CD4-positive, alpha-beta T cell treated with Interleukin-1 beta for 1 hour (primary cell): ENCODE data around the gene ATXN1.
"Not testable (repeated sequence)": the region's sequence is repeated elsewhere in the genome, so short reads cannot be mapped to it uniquely, and the experiment has no call there.

Experiments
- DNase-seq, 2 donors: peaks; one replicate each; pipeline ENCODE4 v3.0.0-alpha.2; 2020 to 2022

The ATXN1 gene

DNA sequence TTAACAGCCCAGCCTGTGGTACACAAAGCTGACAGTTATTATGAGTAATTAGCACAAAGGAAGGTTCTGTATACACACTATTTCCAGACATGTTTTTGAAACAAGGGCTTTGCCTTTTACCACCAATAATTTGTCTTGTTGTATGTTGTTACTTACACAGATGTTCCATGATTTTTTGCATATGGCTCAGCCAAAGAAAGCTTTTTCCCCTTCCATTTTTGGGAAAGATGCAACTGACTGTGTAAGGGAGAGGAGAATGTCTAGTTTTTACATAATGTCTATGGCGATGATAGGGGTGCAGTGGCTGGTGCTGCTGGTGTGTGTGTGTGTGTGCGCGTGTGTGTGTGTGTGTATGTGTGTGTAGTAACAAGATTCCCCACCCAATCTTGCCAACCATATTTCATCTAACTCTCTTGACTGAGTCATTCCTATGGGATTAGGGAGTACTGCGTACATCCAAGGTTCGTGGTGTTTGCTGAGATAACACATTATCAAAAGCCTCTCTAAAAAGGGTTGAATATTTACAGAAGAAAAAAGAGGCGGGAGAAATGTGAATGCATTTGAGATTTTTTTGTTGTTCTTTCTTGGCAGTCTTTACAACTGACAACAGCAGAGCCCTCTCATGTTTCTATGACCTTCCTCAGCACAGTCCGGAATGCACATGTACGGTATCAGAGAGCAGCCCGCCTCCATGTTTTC is 330.7 kb downstream of the ATXN1 start:
- no peak for DNase-seq

DNA sequence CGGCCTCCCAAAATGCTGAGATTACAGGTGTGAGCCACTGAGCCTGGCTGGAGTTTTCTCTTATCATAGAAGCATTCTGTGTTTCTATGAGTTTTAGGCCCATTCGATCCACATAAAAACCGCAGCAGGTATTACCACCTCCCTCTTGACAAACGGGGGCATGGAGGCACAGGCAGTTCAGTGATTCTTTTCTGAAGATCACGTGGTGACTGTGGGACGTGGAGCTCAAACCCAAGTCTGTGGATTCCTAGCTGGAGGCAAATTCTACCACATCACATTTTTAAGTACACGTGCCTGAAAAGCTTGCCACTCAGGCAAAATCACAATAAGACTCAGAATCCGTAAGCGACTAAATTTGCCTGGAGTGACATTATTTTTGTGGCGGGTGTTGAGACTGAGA is 331.6 kb downstream of the ATXN1 start:
- no peak for DNase-seq

DNA sequence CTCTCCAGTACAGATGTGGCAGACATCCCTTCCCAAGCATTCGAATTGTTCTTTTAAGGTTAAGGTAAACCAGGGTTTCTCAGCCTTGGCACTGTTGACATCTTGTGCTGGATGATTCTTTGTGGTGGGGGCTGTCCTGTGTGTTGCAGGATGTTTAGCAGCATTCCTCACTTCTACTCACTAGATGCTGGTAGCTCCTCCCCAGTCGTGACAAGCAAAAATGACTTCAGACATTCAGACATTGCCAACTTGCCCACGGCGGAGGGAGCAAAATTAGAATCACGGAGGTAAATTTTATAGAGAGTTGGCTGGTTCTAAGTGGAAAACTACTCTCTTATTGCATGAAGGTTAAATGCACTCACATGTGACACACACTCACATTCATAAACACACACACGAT is 334.1 kb downstream of the ATXN1 start:
- no peak for DNase-seq

DNA sequence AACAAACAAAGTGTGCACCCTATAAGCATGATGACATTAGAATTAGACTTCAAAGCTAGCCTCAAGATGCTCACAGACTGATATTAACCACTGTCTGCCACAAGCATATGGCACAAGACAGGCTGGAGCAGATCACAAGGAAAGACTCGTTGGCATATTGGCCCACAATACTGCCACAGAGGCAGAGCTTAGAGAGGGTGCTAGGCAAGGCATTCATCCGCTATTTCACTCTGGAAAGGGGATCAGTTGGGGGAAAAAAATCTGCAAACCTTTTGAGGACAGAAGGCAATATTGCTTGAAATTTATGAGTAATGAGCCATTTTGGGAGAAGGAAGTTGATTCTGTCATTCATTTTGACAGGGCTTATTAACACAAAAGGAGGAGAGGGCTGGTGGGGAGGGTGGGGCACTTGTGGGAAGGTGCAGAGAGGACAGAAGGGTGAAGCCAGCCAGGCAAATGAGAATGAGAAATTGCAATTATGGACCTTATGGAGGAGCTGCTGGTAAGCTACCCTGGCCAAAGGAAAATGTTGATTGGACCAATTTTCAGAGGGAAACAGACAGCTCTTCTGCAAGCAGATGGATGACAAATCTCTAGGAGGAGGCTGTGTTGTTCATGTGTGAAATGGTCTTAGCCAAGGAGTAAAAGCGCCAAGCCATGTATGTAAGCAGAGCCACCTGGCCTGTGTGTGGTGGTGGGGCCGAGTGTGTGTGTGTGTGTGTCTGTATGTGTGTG is 335.2 kb downstream of the ATXN1 start:
- no peak for DNase-seq

DNA sequence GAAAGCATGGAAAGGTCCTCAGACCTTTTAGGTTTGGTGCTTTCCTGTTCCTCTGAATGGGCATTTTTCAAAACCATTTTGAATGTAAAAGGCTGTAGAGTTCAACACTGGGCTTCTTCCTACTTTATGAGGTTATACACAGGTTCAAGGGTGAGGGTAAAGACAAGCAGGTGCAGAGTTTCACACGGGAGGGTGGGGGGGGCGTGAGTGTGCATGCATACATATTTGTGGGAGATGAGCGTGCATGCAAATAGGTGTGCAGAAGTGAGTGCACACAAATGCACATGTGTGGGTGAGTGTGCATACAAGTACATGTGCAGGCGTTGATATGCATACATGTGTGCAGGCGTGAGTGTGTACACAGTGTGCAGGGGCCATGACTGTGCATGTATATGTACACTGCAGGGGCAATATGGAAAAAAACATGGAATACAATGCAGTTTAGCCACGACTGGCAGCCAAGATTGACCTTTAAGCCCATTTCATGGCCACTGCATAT is 339.7 kb downstream of the ATXN1 start:
- no peak for DNase-seq

DNA sequence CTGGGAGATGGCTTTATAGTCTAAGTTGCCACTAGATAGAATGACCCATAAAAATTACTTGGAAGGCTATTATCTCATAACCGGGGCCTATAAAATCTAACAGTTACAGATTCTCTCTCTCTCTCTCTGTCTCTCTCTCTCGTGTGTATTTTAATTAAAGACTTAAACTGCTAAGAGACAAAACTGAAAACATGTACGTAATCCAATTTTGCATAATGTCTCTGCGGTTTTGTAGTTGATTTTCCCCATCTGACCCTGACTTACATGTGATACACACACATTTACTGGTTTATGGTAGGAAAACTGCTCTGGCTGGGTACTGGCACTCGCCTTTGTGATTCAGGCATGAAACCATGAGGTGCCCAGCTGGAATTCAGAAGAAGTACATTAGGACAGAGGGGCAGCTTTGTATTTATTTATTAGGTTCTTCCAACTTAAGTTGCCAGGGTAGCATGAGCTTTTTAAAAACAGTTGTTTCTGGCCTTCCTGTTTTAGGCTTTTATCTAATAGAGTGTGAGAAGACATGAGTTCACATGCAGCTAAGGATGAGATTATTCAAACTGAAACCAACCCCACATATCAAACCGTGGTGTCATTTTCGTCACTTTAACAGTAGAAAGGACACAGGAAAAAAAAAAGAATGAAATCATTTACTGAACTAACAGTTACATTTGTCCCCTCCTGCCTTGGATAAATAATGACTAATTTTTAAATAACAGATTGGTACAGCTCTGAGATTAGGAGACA is 340.4 kb downstream of the ATXN1 start:
- peak; percentile 48 to 77 for DNase-seq

DNA sequence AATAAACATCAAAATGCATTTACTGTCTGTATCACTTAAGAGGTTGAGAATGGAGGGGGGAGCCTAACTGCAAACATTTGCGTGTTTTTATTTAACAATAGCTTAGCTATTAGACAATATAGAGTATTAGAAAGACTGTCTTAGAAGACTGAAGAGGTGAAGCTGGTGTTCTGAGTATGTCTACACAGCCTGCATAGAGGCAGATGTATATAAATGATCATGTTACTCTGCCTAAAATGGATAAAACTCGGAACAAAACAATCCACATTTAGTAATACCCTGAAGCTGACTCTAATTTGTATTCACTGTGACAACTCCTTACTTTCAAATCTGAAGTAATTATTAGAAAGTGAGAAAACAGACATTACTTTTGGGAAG is 340.9 kb downstream of the ATXN1 start:
- DNase-seq = no peak

DNA sequence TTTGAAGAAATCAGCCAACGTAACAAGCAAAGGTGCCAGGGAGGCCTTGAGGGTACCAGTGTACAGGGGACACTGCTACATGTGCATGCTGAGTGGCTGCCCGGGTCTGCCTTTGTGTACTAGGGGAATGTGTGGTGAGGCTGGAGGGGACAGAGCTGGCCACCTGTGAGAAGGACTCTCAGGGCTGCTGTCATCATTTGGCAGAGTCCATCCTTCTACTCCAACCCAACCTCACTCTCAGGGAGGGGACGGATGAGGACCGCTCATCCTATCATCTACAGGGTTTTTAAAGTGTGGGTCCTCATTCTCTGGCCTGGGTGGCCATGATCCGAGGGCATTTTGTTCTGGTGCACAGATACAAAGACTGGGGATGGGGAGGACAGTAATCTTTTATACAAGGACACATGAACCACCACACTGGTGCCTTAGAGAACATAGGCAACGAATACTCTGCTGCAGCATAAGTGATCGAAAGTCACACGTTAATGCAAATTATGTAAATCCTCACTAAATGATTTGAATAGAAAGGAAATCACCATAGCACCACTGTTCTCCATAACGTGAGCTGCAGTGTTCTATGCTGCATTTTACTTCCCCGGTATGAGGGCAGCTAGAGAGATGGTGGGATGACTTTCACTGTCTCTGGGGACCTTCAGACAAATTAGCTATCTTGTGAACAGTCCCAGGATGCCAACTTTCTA is 341.5 kb downstream of the ATXN1 start:
- no peak for DNase-seq

DNA sequence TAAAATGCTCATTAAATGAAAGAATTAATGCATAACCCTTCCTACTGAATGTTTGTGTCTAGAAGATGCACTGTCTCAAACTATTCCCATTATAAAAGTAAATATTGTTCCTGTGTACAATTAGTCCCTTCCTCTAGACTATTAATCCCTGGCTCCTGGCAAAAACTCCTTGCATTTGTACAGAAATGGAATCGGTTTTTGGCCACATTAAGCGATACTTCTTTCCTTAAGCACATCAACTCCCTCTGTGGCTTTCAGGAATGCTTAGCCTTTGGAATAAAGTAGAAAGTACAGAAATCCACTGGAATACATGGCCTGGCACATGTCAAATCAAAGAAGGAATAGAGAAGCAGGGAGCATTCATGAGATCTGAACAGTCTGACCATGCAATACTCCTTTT is 343.1 kb downstream of the ATXN1 start:
- no peak for DNase-seq

DNA sequence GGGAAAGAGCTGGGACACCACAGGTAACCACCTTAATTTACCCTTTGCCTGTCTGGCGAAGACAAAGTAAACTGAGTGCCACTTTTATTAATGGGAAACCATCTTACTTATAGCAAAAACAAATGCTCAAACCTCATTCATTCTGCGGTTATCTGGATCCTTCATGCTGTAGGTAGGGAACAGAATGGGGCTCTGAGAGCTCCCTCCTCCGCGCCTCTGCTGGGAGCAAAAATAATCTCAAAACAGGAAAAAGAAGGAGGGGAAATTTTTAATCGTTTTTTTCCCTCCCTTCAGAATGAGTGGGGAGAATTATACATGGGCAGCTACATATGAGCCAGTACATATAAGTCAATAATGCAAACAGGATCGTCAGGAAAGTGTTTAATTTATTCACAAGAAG is 345.6 kb downstream of the ATXN1 start:
- no peak for DNase-seq

DNA sequence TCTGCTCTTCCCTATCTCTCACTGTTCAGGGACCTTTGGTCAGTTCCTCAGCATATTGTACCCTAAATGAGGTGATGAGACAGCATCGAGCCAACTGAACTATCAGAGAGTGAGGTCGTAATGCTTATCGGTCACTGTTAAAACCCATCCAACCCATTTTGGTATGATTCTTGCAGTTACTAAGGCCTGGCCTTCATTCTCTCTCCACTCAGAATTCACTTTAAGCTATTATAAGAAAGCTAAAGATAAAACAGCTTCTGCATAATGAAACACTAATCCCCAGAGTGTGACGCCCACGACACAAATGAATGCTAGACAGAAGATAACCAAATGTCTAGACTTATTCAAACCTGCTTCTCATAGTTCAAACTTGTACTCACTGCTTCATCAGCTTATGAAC is 347.1 kb downstream of the ATXN1 start:
- DNase-seq = no peak

DNA sequence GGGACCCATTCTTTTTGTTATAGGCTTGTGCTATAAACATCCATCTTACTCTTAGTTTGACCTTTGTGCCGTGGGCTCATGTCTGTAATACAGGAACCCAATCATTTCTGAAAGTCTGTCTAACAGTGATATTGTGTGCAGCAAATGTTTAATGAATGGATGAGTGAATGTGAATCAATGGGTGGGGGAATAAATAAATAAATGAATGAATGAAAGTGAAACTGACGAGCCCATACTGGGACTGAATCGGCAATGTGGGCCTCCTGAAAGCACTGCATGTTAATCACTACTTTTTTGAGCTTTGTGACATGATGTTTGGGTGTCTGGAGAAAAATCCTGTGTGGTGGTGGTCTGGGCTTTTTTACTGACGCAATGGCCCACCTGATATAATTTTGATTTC is 347.9 kb downstream of the ATXN1 start:
- peak in 1 of 2 donors; percentile 57 for DNase-seq

DNA sequence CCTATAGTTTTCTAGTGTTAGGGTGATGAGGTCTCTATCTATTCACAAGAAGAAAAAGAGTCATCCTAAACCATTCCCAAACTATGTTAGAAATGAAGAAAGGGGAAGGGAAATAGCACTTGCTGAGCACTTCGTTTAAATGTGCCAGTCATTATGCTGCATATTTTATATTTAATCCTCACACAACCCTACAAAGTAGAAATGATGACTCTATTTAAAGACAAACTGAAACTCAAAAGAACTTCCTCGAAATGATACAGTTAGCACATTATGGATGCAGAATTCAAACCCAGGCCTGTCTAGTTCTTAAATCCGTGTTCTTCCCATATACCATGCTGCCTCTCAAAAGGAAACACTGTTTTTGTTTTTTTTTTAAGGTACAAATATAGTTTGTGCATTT is 348.3 kb downstream of the ATXN1 start:
- no peak for DNase-seq

DNA sequence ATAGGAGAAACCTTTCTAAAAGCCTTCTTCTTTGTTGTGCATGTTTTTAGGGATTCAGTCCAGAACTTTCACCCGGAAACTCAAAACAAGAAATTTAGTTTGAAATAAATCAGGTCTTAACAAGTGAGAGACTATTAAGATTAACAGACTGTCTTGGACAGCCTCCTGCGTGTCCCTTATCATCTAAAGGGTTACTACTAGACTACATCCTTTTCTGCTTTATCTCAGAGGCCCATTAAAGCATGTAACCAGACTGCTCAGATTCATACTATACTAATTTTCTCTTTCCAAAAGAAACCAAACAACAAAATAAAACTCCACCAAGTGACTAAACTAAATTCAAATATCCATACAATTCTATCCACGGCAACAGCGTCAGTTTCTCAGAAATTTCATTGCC is 349.1 kb downstream of the ATXN1 start:
- DNase-seq = no peak

DNA sequence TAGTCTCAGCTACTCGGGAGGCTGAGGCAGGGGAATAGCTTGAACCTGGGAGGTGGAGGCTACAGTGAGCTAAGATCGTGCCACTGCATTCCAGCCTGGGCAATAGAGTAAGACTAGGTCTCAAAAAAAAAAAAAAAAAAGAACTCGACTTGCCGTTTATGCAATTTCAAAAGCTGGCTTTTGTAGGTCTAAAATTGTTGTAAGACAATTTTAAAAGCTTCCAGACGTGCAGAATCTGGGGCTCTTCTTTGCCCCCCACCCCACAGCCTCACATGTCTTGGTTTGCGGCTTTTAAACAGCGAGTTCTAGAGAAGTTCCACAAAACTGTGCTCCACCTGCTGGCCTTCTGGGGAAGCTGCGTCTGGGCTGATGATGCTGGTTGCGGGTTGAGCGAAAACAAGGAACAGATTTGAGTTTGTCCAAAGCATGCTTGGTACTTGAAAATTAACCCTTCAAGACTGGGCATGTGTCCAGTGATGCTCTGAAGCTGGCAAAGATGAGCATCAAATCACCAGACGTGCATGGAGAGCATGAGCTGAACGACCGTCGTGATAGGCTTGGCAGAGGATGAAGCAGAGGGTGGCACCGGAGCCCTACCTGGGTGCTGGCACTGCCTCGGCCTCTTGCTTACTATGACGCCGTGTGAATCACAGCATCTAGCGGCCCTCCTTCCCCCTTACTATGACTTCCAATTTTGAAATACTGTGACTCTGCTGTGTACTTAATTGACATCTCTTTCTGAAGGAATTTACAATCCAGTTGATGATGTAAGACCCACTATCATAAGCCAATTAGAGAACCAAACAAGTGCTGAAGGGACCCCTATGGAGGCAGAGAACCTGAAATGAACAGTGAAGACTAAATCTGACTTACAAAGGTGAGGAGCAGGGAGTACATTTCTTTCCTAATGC is 351.5 kb downstream of the ATXN1 start:
- DNase-seq = peak; percentile 53 to 63

DNA sequence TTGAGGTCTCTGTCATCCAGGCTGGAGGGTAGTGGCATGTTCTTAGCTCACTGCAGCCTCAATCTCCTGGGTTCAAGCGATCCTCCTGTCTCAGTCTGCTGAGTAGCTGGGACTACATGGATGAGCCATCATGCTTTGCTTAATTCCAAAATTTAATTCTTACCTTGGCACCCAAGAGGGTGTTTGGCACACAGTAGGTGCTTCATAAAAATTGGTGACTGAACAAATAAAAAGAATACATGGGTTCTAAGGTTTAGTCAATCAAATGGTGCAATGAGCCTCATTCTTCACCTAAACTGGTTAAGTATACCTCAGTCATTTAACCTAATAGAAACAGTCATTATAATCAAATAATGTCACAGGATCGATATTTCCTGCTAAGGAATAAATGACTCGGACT is 352.5 kb downstream of the ATXN1 start:
- DNase-seq = no peak

DNA sequence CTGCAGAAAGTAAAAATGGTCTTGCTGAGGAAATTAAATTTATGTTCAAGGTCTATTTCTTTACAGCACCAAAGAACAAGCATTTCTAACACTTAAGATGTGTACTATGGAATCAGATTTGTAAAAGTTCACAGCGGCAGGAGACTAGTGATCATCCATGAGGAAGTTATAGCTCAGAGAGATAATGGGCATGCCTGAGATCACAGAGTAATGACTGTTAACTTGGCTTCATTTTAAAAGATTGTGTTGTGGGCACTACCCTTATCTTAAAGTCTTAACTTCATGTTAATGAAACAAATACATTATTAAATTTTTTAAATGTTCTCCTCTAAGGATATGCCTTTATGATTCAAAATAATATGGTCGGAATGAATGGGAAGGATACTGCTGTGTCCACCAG is 354.3 kb downstream of the ATXN1 start:
- DNase-seq = no peak

DNA sequence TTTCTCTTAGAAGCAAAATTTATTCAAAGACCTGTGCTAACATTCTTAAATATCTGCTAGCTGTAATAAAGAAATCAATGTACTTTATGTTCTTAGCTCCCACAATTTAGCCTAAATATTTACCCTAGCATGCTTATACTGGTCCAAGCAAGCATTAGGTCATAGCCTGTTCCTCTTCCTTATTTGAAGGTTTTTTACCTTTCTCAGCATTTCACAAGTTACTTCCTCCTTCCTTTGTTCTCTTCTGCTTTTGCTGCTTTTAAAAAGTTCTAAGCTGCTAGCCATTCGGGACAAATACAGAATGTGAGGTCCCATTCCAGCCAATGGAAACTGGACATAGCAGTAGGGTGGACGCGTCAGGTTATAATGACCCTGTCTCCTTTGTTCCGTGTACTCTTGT is 354.7 kb downstream of the ATXN1 start:
- not testable (repeated sequence) for DNase-seq

DNA sequence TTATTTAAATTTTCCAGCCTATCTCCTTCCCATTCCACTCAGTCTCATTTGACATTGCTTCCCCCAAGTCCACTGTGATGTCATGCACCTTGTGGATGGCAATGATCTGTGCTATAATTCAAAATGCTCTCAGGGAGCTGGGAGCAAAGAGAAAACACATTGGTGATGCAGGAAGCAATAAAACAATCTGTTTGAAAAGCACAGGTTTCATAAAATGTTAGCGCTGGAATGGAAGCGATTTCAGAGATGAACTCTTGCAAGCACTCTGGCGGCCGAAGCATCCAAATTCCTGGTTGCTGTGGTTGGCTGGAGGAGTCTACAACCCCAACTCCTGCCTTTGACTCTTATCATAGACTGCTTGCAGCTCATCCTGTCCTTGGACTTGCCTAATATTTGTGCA is 355.9 kb downstream of the ATXN1 start:
- no peak for DNase-seq

DNA sequence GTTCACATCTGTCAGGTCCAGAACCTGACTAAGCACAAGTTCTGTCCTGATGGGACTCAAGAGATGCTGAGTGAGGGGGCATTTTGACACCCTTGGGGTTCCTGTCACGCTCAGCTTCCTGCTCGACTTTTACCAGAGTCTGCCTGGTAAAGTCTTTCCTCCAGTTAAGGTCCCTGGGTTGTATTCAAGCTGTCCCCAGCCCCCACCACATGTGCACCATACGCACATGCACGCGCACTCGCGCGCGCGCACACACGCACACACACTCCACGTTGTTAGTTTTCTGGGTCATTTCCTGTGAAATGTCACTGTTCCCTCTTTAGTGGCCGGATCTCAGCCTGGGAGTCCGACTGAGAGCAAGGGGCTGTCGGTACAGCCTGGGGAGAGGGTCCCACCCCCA is 356.8 kb downstream of the ATXN1 start:
- DNase-seq = no peak

DNA sequence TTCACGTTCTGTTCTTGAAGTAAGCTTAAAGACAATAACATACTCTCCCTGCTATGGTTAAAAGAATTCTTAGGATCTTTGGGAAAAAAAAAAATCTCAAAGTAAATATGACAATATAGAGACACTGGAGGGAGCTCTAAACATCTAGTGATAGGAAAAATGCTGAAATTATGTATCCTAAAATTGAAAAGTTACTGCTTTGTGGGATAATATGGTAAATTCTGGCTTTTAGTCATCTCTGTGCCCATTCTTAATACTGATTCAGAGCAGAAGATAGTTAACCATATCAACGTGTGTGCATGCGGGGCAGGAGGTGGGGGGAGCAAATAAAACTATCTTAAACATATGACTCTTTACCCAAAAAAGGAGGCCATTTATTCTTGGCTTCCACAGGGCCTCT is 357.4 kb downstream of the ATXN1 start:
- no peak for DNase-seq

DNA sequence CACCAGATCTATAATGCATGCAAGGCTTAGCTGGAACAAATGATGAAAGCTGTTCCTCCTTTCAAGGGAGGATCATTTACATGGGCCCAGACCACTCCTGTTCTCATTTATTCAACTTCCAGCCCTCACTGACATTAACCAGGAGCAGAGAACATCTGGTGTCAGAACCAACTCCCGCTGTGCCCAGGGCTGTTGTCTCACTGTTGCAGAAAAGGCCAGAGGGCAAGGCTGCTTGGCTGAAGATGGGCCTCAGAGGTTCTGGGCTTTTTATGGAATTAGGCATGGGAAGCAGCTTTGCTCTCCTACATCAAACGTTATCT is 358.7 kb downstream of the ATXN1 start:
- no peak for DNase-seq
